Astrocyte (in vitro differentiated cells and primary cell): ENCODE data around the gene RAB29.

Source experiments
- CTCF ChIP-seq: IDR thresholded peaks from 2 replicates; pipeline ENCODE4 v1.5.1; 2011; ENCODE audit warnings: low read depth, mild to moderate bottlenecking, inconsistent platforms, low read length, moderate library complexity; ENCODE audit not compliant: insufficient read depth
- EZH2 ChIP-seq: IDR thresholded peaks from 2 replicates; pipeline ENCODE4 v1.6.1; 2012; ENCODE audit warnings: mild to moderate bottlenecking, low read length, inconsistent platforms; ENCODE audit not compliant: insufficient read depth

DNA sequence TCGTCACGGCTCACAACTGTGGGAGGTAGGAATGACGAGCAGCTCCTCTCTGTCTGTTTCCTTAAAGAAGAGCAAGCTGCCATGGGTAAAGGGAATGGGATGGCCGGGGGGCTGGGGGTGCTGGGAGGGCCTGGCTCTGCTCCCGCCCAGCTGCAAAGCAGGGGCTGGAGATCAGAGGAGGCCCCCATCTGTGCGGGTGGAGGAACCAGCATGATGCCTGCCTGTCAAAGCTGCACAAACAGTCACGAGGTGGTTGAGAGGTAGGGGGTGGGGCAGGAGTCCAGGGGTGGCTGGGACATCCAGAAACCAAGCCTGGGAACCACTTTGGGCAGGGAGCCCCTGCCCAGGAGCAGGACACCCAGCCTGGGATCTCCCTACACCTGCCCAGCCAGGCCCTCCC lies 25.1 kb upstream of the RAB29 start:
- no peak for TF ChIP-seq CTCF
- TF ChIP-seq EZH2 = no peak
